ENCODE data around the gene EIF4EBP2. TPM values are rescaled to one million over a fixed set of nuclear protein-coding genes. Genes with fewer than 3 reads are reported as not detected.

The EIF4EBP2 gene, protein sequence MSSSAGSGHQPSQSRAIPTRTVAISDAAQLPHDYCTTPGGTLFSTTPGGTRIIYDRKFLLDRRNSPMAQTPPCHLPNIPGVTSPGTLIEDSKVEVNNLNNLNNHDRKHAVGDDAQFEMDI
- total RNA-seq: 58.3 and 62.3 TPM in 2 replicates

DNA sequence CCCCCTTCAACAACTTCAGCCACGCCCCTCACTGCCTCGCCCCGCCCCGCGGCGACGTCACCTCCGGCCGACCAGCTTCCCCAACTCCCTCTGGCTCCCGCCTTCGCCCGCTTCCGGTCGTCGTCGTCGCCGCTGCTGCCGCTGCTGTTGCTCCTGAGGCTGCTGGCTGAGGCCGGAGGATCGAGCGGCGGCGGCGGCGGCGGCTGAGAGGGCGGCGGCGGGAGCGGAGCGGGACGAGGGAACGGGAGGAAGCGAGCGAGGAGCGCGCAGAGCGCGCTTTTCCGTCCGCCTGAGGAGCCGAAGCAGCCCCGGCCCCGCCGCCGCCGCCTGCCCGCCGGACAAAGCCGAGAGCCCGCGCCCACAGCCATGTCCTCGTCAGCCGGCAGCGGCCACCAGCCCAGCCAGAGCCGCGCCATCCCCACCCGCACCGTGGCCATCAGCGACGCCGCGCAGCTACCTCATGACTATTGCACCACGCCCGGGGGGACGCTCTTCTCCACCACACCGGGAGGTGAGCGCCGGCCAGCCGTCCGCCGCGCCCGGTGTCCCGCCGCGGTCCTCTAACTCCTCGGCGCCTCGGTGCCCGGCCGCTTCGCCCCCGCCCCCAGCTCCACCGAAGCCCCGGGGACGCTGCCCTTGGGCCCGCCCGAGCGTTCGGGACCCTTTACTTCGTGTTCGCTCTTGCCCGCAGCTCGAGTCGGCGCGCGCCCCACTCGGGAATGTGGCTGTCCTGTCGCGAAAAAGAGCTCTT is at the start of gene EIF4EBP2:
EIF4EBP2 (plus strand) TSS at position 110 of the 751 bp plus-strand sequence; CDS start at position 367, 257 bp downstream.

DNA sequence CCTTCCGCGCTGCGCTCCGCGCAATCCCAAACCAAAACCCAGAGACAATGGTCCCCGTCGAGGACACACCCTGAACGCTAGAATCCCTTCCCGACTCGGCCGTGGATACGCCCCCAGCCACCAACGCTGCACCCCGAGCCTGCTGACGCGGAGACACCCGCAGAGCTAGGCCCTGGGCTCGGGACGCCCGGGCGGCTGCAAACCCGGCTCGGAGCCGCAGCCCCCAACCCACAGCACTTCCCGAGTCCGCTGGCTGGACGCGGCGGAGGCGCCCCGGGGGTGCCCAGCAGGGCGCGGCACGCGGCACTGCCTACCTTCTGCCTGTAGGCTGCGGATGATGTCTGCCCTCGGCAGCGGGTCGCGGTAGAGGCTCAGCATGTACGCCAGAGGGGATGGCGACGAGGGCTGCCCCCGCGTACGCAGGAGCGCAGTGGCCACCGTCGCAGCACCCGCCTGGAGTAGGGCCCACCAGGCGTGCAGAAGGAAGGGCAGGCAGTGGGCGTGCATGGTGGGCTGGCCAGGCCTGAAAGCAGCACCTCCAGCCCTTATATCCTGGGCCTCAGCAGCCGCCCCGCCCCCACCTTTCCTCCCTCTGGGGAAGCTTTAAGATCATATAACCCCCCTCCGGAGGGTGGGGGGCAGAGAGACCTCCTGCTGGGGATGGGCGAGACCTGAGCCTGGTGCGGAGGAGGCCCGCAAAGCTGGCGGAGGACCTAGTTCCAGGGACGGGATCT is 37.4 kb downstream of the EIF4EBP2 start, which contains the start of gene NODAL:
NODAL (minus strand) TSS at position 521 of the 734 bp plus-strand sequence; CDS start at position 507, 14 bp downstream.

Other genes starting within 250 kb of the EIF4EBP2 start
- 155 and 181 TPM in 2 replicates for gene SAR1A, start 233.6 kb upstream of the EIF4EBP2 start, total RNA-seq
- gene PPA1, start 170.7 kb upstream of the EIF4EBP2 start, total RNA-seq: 129 and 155 TPM in 2 replicates
- gene NPFFR1, start 120.1 kb upstream of the EIF4EBP2 start, total RNA-seq: not detected in 2 replicates
- 4.1 and 4.9 TPM in 2 replicates for gene LRRC20, start 21.5 kb upstream of the EIF4EBP2 start, total RNA-seq
- gene NODAL, start 37.5 kb downstream of the EIF4EBP2 start, total RNA-seq: not detected in 2 replicates
- gene PALD1, start 74.6 kb downstream of the EIF4EBP2 start, total RNA-seq: 2.8 and 2.9 TPM in 2 replicates
- gene PRF1, start 198.6 kb downstream of the EIF4EBP2 start, total RNA-seq: not detected in 2 replicates

All from cardiac ventricle fibroblast (primary cell).